Left cardiac atrium (tissue), 2 donors: Measurements from ENCODE around the gene ZNF385A. TPM values are rescaled to one million over a fixed set of nuclear protein-coding genes. Genes with fewer than 3 reads are reported as not detected.

Experiments used
- microRNA-seq, 2 donors: library from miRNA; unstranded; fragments of <30 nt; microRNA quantifications; one replicate each; pipeline ENCODE4 v1.2.0, GENCODE V29; 2020
- total RNA-seq, 2 donors: library from RNA; stranded (reverse); fragmentation: NEBNext Ultra II Directional; extraction: Animal tissue kit (Norgen Biotek cat#: 25700); gene quantifications; one replicate each; pipeline ENCODE4 v1.2.1, GENCODE V29; 2021
- donor health status: DM: no; HTN: yes; CAD: no; lungs with severe emphysema.
- donor health status: DM: yes; HTN: yes; CAD: no.

ZNF385A gene
- total RNA-seq, 2 donors from 2014 or later = 20.4 to 24.2 TPM

Small RNA genes lying within 50 kb of the gene (microRNA-seq; reads per million reads assigned to microRNA genes)
- gene MIR148B = 226 to 466 reads per million in 2 donors

Other genes starting within 250 kb of the ZNF385A start
- 10 to 100 TPM; 17.9 to 18.0 TPM for gene SMUG1, start 195.7 kb downstream of the ZNF385A start, total RNA-seq
- 10 to 100 TPM; 50.8 to 55.7 TPM for gene CBX5, start 104.6 kb downstream of the ZNF385A start, total RNA-seq
- 100 to 1,000 TPM; 431 to 588 TPM for gene HNRNPA1, start 104.0 kb downstream of the ZNF385A start, total RNA-seq
- 1 to 10 TPM; 1.0 to 1.6 TPM for gene NFE2, start 83.7 kb downstream of the ZNF385A start, total RNA-seq
- 100 to 1,000 TPM; 118 to 131 TPM for gene COPZ1, start 59.6 kb downstream of the ZNF385A start, total RNA-seq
- gene GPR84, start 20.2 kb downstream of the ZNF385A start, total RNA-seq = under 1 TPM; 0.29 to 0.55 TPM
- gene ITGA5, start 34.5 kb upstream of the ZNF385A start, total RNA-seq = 100 to 1,000 TPM in 1 of 2 donors, 10 to 100 TPM in 1; 45.7 to 133 TPM
- 1 to 10 TPM in 1 of 2 donors, not detected in 1; 1.0 TPM for gene GTSF1, start 88.9 kb upstream of the ZNF385A start, total RNA-seq
- gene NCKAP1L, start 113.0 kb upstream of the ZNF385A start, total RNA-seq = 10 to 100 TPM; 13.7 to 24.9 TPM
- 1 to 10 TPM; 6.2 to 8.2 TPM for gene PDE1B, start 164.9 kb upstream of the ZNF385A start, total RNA-seq
- 100 to 1,000 TPM in 1 of 2 donors, 10 to 100 TPM in 1; 71.0 to 255 TPM for gene PPP1R1A, start 203.9 kb upstream of the ZNF385A start, total RNA-seq